ENCODE data around the gene NBPF4. TPM values are rescaled to one million over a fixed set of nuclear protein-coding genes. Genes with fewer than 3 reads are reported as not detected.
"Not testable (repeated sequence)": the region's sequence is repeated elsewhere in the genome, so short reads cannot be mapped to it uniquely, and the experiment has no call there.

Gene NBPF4
- total RNA-seq, 1 experiment from 2014 or later = 0.60 TPM

DNA sequence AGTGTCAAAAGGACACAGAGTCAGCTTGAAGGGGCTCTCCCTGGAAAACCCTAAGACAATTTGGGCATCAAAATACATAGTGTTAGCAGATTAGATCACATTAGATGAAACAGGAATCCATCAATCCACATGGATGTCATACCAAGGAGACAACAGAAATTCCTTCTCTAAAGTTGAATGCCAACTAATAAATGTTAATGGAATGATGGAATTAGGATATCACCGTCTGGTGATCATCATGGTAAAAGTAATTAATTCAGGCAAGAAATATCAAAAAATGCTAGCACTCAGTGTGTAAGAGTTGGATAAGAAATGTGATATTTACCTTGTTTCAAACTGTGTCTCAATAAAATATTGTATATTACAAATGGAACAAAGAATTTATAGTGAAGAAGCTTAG lies 32.9 kb downstream of the NBPF4 start:
- DNase-seq (ENCODE audit: low read depth) = no peak

DNA sequence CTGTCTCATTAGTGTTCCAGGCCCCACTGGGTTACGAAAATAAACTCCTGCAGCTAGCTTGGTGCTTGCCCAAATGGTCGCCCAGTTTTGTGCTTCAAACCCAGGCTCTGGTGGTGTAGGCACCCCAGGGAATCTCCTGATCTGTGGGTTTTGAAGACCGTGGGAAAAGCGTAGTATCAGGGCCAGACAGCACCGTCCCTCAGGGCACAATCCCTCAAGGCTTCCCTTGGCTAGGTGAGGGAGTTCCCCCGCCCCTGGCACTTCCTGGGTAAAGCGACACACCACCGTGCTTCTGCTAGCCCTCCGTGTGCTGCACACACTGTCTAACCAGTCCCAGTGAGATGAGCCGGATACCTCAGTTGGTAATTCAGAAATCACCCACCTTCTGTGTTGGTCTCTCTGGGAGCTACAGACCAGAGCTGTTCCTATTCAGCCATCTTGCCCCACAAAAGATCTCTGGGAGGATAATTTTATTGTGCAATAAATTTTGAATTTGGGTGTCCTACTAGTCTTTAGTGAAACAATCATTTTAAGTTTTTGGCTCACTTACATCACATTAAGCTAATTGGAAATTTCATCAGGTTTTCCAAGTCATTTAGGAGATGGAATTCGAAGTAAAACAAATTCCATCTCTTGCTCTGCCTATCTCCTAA lies 34.3 kb downstream of the NBPF4 start:
- no peak for DNase-seq (ENCODE audit: low read depth)

DNA sequence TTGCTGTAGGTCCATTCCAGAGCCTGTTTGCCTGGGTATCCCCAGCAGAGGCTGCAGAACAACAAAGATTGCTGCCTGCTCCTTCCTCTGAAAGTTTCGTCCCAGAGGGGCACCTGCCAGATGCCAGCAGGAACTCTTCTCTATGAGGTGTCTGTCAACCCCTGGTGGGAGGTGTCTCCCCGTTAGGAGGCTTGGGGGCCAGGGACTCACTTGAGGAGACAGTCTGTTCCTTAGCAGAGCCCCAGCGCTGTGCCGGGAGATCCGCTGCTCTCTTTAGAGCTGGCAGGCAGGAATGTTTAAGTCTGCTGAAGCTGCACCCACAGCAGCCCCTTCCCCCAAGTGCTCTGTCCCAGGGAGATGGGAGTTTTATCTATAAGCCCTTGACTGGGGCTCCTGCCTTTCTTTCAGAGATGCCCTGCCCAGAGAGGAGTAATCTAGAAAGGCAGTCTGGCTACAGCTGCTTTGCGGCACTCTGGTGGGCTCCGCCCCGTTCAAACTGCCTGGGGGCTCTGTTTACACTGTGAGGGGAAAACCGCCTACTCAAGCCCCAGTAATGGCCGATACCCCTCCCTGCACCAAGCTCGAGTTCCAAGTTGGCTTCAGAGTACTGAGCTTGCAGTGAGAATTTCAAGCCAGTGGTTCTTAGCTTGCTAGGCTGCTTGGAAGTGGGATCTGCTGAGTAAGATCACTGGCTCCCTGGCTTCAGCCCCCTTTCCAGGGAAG lies 35.0 kb downstream of the NBPF4 start:
- DNase-seq (ENCODE audit: low read depth) = peak; percentile 24

DNA sequence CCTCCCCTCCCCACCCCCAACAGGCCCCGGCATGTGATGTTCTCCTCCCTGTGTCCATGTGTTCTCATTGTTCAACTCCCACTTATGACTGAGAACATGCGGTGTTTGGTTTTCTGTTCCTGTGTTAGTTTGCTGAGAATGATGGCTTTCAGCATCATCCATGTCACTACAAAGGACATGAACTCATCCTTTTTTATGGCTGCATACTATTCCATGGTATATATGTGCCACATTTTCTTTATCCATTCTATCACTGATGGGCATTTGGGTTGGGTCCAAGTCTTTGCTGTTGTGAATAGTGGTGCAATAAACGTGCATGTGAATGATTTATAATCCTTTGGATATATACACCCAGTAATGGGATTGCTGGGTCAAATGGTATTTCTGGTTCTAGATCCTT lies 40.3 kb downstream of the NBPF4 start:
- DNase-seq (ENCODE audit: low read depth) = not testable (repeated sequence)

DNA sequence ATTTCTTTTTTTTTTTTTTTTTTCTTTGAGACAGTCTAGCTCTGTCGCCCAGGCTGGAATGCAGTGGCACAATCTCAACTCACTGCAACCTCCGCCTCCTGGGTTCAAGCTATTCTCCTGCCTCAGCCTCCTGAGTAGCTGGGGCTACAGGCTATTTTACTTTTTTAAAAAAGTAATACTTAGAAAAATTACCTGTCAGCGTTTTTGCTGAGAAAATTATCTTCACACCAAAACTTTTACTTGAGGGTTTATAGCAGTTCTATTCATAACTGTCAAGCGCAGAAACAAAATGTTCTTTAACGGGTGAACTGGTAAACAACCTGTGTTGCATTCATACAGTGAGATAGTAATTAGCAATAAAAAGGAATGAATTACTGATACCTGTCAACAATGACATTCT lies 42.2 kb downstream of the NBPF4 start:
- no peak for DNase-seq (ENCODE audit: low read depth)

DNA sequence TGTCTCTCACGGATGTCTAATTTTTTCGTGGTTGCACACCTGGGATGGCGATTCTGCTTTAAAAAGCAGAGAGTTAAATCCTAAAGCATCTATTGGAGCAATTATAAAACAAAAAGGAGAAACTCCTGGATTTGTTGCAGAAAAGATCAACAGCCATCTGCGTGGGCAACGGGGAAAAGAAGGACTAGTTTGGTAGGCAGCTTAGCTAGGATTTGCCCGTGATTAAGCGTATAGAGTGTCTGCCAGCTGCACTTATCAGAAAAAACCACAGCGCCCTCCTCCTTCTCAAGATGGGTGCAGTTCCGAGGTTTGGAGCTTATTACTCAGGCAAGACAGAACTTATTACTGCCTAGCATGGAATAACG lies 43.2 kb downstream of the NBPF4 start:
- peak; percentile 84 for DNase-seq (ENCODE audit: low read depth)

DNA sequence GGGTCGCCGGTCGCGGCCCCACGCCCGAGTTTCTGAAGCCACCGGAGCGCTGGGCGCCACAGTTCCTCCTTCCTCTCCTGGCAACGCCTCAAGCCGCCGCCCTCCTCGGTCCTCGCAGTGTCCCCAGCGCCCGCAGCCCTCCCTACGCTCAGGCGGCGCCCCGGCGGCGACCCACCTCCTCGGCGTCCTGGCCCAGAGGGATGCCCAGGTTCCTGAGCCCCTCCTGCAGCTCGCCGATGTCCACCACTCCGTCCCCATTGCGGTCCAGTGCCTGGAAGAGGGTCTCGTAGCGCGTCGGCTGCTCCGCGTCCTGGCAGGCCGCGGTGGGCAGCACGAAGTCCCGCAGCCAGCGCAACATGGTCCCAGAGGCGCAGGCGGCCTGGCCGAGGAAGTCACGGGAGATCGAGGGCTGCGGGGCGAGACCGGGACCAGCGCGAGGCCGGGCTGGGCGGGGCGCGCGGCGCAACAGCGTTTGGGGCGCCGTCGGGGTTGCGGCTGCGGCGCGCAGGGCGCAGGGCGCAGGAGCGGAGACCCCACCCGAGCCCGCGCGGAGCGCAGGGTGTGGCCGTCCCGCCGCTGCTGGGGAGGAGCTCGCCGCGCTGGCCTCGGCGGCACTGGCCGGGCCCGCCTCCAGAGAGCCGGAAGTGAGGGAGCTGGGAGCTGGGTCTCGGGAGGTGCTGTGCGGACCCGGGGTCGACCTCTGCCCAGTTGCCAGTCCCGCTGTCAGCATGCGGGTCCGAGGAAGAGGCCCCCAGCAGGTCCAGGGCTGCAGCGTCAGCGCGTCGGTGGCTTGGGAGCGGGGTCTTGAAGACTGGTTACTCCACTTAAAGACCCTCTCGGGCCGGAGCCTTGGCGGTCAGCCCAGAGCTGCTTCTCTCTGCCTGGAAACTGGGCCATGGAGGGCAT lies 43.8 kb downstream of the NBPF4 start, which contains the start of gene SLC25A24:
Gene SLC25A24, minus strand, starts transcription at position 563 of the 906 bp plus-strand sequence. Its CDS starts 205 bp downstream, at position 358.
- peak; percentile 89 for DNase-seq (ENCODE audit: low read depth)

DNA sequence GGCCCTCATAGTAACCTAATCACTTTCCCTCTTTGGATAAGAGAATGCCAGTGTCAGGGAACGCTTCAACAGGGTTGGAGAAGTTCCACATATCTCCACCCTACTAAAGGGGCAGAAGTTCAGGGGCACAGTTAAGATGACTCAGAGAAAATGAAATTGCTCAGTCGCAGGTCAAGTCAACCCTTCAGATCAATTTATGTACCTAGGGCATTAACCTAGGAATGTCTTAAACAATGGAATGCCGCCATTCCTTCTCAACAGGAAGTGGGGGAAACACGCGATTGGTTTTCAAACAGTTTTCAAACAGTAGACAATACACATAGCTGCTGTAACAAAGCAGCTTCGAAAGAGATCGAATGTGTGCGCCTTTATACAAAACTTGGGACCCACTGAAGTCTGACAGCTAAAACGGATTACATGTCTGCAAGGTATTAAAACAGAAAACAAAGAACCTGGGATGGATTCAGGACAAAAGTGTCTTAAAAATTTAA lies 44.6 kb downstream of the NBPF4 start:
- DNase-seq (ENCODE audit: low read depth) = peak; percentile 63

DNA sequence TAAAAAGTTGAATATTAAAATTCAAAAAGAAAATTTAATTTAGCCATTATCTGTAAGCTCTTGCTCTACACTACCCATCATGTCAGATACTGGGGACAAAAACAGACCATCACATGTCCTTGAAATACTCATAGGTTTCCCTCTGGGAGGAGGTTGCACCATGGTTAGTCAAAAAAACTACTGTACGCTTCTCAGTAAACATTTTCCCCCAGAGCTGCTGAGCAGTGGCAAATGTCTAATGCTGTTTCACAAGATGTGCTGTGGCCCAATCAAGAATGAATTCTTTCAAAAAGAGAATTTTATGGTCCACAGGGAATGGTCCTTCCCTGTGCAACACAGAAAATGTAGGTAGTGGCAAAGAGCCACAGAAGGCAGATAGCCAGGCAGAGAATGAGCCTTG lies 49.8 kb downstream of the NBPF4 start:
- no peak for DNase-seq (ENCODE audit: low read depth)

DNA sequence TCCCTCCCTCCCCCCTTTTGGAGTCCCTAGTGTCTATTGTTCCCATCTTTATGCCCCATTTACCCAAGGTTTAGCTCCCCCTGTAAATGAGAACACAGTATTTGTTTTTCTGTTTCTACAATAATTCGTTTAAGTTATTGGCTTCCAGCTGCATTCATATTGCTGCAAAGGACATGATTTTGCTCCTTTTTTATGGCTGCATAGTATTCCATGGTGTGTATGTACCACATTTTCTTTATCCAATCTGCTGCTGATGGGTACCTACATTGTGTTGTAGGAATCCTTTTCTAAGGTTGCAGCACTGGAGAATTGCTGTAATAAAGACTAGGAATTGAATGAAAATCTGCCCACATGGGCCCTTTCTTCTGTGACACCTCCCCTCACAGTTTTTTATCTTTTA lies 50.5 kb downstream of the NBPF4 start:
- no peak for DNase-seq (ENCODE audit: low read depth)

DNA sequence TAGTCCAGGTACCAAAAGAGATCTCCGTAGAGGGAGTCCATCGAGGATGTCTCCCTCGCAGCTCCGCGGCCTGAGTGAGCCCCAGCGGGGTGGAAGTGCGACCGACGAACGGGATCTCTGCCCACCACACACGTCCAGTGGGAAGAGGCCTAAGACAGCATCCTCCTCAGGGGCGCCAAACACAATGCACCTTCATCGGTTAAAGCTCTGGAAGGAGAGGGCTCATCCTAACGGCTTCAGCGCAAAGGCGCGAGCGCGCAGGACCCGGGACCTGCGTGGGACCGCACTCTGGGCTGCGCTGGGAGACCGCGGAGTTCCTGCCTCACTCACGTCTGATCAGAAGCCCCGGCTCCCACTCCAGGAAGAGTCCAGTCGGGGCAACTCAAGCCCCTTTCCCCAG lies 51.3 kb downstream of the NBPF4 start:
- DNase-seq (ENCODE audit: low read depth) = no peak

DNA sequence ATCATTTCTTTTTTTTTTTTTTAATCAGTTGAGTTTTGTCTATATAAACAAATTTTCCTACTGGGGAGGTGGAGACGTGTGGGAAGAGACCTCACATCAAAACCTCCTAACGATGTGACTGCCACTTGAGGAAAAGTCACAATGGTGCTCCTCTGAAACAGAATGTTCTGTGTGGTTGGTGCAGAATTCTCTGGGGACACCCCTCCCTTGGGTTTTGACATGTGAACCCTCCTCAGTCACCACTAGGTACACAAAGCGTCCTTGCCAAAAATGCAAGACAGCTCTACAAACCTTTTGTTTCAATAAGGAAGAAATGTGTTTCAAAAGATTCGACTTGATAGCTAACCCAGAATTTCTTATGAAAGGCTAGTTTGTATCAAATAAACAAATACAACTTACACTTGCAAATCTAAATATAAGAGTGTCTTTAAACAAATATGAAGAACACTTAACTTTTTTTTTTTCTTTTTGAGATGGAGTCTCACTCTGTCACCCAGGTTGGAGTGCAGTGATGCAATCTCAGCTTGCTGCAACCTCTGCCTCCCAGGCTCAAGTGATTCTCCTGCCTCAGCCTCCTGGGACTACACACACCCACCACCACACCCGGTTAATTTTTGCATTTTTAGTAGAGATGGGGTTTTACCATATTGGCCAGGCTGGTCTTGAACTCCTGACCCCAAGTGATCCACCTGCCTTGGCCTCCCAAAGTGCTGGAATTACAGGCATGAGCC lies 53.0 kb downstream of the NBPF4 start:
- no peak for DNase-seq (ENCODE audit: low read depth)

DNA sequence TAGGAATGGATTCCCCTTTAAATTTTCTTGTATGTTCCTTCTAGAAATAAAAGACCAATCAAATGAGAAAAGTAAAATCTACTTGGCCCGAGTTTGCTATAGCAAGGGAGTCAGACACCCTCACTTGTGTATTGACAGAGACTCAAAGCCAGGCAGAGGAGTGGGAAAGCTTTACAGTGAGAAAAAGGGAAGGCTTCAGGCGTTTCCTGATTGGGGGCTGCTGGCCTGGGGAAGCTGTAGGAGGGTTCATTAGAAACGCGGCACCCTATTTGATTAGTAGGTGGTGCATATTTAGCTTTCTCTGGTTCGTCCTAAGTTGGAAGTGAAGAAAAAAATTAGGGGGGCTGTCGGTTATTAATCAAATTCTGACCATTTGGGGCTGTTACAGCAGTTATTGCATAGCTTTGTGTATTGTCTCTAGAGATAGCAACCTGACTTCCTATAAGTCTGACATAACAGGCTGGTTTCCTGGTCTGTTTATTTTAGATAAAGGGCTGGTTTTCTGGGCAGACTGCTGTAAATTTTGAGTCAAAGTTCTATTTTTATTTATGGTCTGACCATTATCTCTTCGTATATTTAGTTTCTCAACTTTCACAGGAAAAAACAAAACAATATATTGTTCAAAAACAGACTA lies 53.8 kb downstream of the NBPF4 start:
- DNase-seq (ENCODE audit: low read depth) = no peak

DNA sequence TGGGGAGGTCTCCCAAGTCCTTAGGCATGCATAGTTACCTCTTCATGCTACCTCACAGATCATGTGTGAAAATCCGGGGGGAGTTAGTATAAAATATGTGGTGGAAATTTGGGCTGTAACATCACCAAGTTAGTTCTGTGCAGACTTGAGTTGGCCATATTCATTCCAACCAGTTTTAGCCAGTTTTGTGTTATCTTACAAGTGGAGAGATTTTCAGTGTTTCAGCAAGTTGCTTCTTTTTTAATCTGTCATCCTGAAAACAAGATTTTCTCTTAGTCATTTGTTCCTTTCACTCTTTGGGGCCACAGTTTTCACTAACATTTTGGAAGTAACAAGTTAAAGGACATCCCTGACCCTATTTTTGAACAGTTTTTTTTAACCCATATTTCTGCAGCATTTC lies 55.1 kb downstream of the NBPF4 start:
- no peak for DNase-seq (ENCODE audit: low read depth)

DNA sequence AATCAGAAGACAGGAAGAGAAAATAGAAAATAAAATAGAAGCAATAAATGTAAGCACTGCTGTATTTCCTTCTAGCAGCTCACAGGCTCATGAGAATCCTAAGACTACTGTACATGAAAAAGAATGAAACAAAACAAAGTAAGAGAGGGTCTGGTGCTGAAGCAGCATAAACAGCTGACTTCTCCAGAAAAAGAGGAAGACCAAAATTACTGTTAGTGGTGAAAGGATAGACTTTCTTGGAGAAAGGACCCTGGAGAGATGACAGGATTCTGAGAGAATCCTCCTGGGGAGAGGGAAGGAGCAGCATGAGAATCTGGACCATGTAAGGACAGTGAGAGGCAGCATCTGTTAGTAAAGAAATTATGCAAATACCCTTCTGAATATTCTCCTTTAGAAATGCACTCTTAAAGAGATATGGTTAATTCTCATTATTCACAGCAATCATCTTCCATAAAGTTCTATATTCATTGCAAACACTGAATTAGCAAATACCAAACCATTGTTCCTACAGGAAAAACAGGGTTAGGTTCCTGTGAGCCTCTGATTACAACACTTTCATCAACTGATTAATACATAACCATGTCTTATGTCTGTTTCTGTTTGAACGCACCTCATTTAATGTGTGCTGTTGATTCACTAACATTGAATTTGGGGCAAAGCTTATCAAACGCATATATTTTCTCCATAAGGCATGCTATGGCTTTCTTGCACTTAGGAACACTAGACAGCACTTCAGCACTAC lies 60.7 kb downstream of the NBPF4 start:
- no peak for DNase-seq (ENCODE audit: low read depth)

DNA sequence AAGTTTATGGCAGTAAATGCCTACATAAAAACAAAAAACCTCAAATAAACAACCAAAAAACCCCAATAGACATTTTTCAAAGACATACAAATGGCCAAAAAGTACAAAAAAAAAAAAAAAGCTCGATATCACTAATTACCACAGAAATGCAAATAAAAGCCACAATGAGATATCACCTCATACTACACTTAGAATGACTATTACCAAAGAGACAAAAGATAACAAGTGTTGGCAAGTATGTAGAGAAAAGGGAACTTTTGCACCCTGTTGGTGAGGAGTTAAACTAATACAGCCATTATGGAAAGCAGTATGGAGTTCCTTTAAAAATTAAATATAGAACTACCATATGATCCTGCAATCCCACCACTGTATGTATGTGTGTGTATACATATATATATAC lies 64.9 kb downstream of the NBPF4 start:
- DNase-seq (ENCODE audit: low read depth) = no peak
